Fibroblast of villous mesenchyme (primary cell): ENCODE results near the gene TEX51. TPM values are rescaled to one million over a fixed set of nuclear protein-coding genes. Genes with fewer than 3 reads are reported as not detected.

Experiments
- DNase-seq: peaks from one replicate; pipeline ENCODE4 v3.0.0-alpha.2; 2010; ENCODE audit warnings: low read depth
- H3K4me3 ChIP-seq: 2 replicates; pipeline ENCODE4 v1.5.1; 2011; ENCODE audit warnings: low read depth, mild to moderate bottlenecking, low read length
- total RNA-seq: library from RNA; depleted of rRNA; stranded (reverse); fragments of >200 nt; gene quantifications from 2 replicates; pipeline ENCODE4 v1.2.3, GENCODE V29; 2012
- TF ChIP-seq, protein P1 (sequence below): IDR thresholded peaks from 2 replicates; pipeline ENCODE4 v1.5.1; 2012; ENCODE audit warnings: low read depth, mild to moderate bottlenecking, low read length; ENCODE audit not compliant: insufficient read depth

The TEX51 gene
- total RNA-seq, 1 donor: not detected

GRCh38 chr2:126855606-126856005 lies 43.1 kb upstream of the TEX51 start:
- TF ChIP-seq, protein P1, sequence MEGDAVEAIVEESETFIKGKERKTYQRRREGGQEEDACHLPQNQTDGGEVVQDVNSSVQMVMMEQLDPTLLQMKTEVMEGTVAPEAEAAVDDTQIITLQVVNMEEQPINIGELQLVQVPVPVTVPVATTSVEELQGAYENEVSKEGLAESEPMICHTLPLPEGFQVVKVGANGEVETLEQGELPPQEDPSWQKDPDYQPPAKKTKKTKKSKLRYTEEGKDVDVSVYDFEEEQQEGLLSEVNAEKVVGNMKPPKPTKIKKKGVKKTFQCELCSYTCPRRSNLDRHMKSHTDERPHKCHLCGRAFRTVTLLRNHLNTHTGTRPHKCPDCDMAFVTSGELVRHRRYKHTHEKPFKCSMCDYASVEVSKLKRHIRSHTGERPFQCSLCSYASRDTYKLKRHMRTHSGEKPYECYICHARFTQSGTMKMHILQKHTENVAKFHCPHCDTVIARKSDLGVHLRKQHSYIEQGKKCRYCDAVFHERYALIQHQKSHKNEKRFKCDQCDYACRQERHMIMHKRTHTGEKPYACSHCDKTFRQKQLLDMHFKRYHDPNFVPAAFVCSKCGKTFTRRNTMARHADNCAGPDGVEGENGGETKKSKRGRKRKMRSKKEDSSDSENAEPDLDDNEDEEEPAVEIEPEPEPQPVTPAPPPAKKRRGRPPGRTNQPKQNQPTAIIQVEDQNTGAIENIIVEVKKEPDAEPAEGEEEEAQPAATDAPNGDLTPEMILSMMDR: no peak
- no peak for DNase-seq
- no peak overlapping the region for H3K4me3 ChIP-seq

DNA sequence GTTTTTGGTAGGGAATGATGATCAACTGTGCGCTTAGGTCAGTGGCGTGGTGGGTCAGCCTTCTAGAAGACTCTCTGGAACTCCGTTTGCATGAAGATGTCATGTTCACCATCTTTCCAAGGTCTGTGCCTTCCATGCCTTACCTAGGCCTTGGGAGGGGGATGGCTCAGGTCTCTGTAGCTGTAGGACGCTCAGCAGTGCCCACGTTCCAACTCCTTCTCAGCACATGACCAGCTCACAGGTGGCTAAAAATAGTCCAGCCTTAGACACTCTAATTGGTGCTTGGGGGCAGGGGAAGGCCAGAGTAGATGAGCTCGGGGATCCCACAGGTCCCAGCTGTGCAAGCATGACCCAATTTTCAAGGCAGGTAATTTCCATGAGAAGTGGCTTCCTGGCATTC lies 42.3 kb upstream of the TEX51 start:
- no peak overlapping the region for H3K4me3 ChIP-seq
- DNase-seq: no peak
- TF ChIP-seq, protein P1: no peak

DNA sequence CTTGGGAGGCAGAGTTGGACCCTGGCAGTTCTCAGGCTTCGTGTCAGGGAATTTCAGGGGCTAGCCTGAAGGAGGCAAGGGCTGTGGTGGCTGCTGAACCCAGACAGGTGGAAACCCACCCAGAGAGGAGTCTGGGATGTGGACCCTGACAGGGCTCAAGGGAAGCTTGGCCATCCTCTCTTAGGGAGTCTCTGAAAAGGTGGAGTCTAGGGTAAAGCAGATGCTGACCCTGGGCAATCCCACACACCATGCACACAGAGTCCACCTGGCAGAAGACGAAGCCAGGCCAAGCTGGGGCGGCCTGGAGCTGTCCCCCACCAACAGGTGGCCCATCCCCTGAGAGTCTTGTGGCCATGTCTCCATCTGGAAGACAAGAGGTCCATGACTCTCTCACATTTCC lies 41.2 kb upstream of the TEX51 start:
- H3K4me3 ChIP-seq: no peak overlapping the region
- no peak for DNase-seq
- TF ChIP-seq, protein P1: no peak

DNA sequence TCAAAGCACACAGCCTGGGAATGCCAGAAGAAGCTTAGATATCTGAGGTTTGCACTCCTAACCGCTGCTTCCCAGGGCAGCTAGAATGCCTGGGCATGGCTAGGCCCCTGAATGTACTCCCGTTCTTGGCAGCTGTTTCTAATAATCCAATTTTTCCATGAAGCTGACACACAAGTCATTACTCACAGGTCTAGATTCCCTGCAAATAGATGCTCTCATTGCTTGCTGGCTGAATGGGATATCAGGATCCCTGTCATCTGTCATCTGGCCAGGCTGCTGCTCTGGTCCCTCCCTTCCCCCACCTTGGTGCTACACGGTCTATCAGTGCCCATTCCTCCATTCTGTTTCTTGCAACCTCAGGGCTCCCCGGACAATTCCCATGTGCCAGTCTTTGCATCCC lies 40.7 kb upstream of the TEX51 start:
- no peak overlapping the region for H3K4me3 ChIP-seq
- TF ChIP-seq, protein P1: no peak
- no peak for DNase-seq

GRCh38 chr2:126858436-126858835 lies 40.3 kb upstream of the TEX51 start:
- DNase-seq: no peak
- TF ChIP-seq, protein P1: no peak
- no peak overlapping the region for H3K4me3 ChIP-seq

DNA sequence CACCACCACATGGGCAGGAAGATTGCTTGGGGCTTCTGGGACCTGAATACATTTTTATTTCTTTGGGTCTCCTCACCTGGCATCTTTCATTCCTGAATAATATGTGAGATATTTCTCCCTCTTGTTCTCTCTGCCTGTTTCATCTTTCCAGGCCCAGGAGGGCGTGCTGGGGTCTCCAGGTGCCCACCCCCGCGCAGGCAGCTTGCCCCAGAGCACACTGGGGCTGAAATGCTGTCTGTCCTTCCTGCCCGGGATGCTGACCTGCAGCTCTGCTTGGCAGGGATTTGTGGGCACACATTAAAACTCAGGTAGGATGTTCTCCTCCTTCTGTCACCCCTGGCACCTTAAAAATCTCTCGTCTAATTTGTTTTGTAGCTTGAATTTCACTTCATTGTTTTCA lies 39.7 kb upstream of the TEX51 start:
- no peak overlapping the region for H3K4me3 ChIP-seq
- TF ChIP-seq, protein P1: no peak
- no peak for DNase-seq

DNA sequence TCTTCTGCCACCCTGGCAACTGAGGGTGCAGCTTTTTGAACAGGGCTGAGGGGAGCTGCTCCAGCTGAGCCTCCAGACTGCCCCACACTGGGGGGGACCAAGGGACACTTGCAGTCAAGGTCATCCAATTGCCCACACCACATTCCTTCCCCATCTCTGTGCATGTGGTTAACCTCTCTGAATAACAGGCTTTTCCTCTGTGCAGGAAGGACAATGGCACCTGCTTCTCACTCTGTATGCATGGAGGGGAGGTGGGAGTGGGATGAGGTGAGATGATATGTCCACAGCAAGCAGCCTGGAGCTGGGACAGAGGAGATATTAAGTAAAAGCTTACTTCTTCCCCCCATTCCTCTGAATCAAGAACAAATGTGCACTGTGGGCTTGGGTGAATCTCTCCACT lies 39.1 kb upstream of the TEX51 start:
- TF ChIP-seq, protein P1: no peak
- no peak for DNase-seq
- no peak overlapping the region for H3K4me3 ChIP-seq
